T-cell (primary cell): Measurements from ENCODE around the gene ARHGAP45. TPM values are rescaled to one million over a fixed set of nuclear protein-coding genes. Genes with fewer than 3 reads are reported as not detected.

Source experiments
- ATAC-seq, 4 experiments: fragments of 200-7000 bp in 3 of 4; fragments of 150-1000 bp in 1 of 4; cut with Tn5 transposase; replicated peaks in 1 of 4; 1 replicate in 3 of 4; 2 replicates in 1 of 4; pipeline ENCODE4 v1.10.0; 2021; ENCODE audit warnings: moderate library complexity in 3 of 4, mild to moderate bottlenecking in 2 of 4, moderate number of reproducible peaks in 1 of 4
- CTCF ChIA-PET, 2 donors: fragments of 300-600 bp; sonication (Branson Sonifier 250); formaldehyde crosslinking; loops; one replicate each; lab custom pipeline; 2022; ENCODE audit warnings: antibody characterized with exemption in 2 of 2; lab: Charles Lee
- POLR2A ChIA-PET, 2 donors: fragments of 300-600 bp; sonication (Branson Sonifier 250); formaldehyde crosslinking; loops; one replicate each; lab custom pipeline; 2022; ENCODE audit warnings: antibody characterized with exemption in 2 of 2; lab: Charles Lee
- DNase-seq, 35 experiments: peaks; one replicate each; pipeline versions ENCODE4 v3.0.0 to v3.0.0-alpha.2; 2013 to 2023
- H3K27ac ChIP-seq: one replicate; pipeline ENCODE4 v1.5.1; 2013; ENCODE audit warnings: low read length
- H3K27me3 ChIP-seq, 2 experiments: replicated peaks in 1 of 2; 1 replicate in 1 of 2; 2 replicates in 1 of 2; pipeline versions ENCODE4 v1.6.1 to v1.7.0; 2013; ENCODE audit warnings: low read length in 1 of 2, mixed read lengths in 1 of 2; ENCODE audit not compliant: control insufficient read depth in 2 of 2, insufficient read depth in 2 of 2; ENCODE audit errors: extremely low read depth in 1 of 2
- H3K36me3 ChIP-seq, 2 donors: 1 replicate in 1 of 2; 2 replicates in 1 of 2; pipeline versions ENCODE4 v1.6.1 to v1.7.0; 2013; ENCODE audit warnings: low read length in 1 of 2; ENCODE audit not compliant: control insufficient read depth in 2 of 2, insufficient read depth in 1 of 2; ENCODE audit errors: extremely low read depth in 1 of 2
- H3K4me1 ChIP-seq, 2 experiments: 1 replicate in 1 of 2; 2 replicates in 1 of 2; pipeline versions ENCODE4 v1.6.1 to v1.7.0; 2013; ENCODE audit warnings: low read length in 2 of 2, mixed read lengths in 1 of 2; ENCODE audit not compliant: insufficient read depth in 2 of 2, control insufficient read depth in 1 of 2; ENCODE audit errors: extremely low read depth in 1 of 2
- H3K4me3 ChIP-seq, 2 donors: 1 replicate in 1 of 2; 2 replicates in 1 of 2; pipeline versions ENCODE4 v1.5.1 to v1.7.0; 2013; ENCODE audit warnings: mild to moderate bottlenecking in 2 of 2, low read length in 1 of 2, moderate library complexity in 1 of 2; ENCODE audit not compliant: control insufficient read depth in 1 of 2; ENCODE audit errors: extremely low read depth in 1 of 2
- H3K9me3 ChIP-seq: 2 replicates; pipeline ENCODE4 v1.7.0; 2013
- H3K27ac Mint-ChIP-seq, 2 donors: one replicate each; pipeline ENCODE4 v1.8.0; 2020 to 2021; ENCODE audit warnings: mild to moderate bottlenecking in 2 of 2, mixed read lengths in 2 of 2
- H3K27me3 Mint-ChIP-seq, 2 donors: one replicate each; pipeline ENCODE4 v1.8.0; 2021 to 2022; ENCODE audit warnings: mixed read lengths in 2 of 2
- H3K36me3 Mint-ChIP-seq: one replicate; pipeline ENCODE4 v1.8.0; 2021; ENCODE audit warnings: mixed read lengths
- H3K4me1 Mint-ChIP-seq, 3 donors: one replicate each; pipeline ENCODE4 v1.8.0; 2020 to 2022; ENCODE audit warnings: mixed read lengths in 3 of 3, mild to moderate bottlenecking in 1 of 3
- H3K4me3 Mint-ChIP-seq, 3 donors: one replicate each; pipeline ENCODE4 v1.8.0; 2020 to 2022; ENCODE audit warnings: mild to moderate bottlenecking in 3 of 3, mixed read lengths in 3 of 3, moderate library complexity in 3 of 3
- H3K9me3 Mint-ChIP-seq, 3 donors: one replicate each; pipeline ENCODE4 v1.8.0; 2020 to 2022; ENCODE audit warnings: mixed read lengths in 3 of 3
- WGBS: methylation state at CpG from one replicate; pipeline ENCODE4 v1.1.5; 2013; ENCODE audit warnings: missing lambda C conversion rate; ENCODE audit not compliant: insufficient coverage; 5-methylcytosine and 5-hydroxymethylcytosine counted together
- total RNA-seq, 35 experiments: library from RNA in 6 of 35; stranded (reverse) in 6 of 35; fragments of 120-200 nt in 1 of 35; gene quantifications; one replicate each; pipeline versions ENCODE4 v1.2.1 to v1.2.4 and lab custom pipeline; 2013 to 2026

ARHGAP45 gene
- total RNA-seq, 5 donors from 2014 or later (not counting 1 experiment from before 2014, with no cell fraction given), result 729 to 1,130 (median 1,073) TPM

DNA sequence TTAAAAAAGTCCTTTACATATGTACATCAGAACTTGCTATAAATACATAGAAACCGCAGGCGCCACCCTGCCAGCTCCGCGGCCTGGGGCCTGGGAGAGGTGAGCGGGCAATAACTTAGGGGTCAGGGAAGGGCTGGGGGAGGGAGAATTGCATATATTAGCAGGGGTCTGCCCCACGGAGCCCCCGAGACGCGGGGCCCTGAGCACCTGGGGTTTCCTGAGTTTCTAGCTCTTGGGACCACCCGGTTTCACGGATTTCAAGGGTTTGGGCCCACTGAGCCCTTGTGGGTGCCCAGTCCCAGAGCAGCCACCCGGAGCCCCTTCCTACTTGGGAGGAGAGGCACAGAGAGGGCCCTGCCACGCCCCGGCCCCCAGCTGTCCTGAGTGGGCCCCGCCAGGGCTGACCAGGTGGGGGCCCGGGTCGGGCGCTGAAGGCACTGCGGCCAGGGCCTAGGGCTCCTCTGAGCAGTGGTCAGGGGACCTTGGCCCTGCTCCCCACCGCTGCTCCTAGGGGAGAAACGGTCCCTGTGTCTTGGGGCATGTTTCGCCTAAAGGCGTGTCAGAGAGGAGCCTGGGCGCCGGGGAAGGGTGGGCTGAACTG lies 40.8 kb downstream of the ARHGAP45 start:
- ATAC-seq (no peak), DNase-seq (no peak)
- Mint-ChIP-seq H3K27ac (no peak overlapping the region), H3K4me3 (no peak overlapping the region), H3K36me3 (no peaks in the 10 kb centered on the region), H3K4me1 (peaks cover 7 to 18% (median 15%) of the 10 kb centered on the region in 3 donors), H3K27me3 (no peaks in the 10 kb centered on the region), H3K9me3 (no peaks in the 10 kb centered on the region)
- CTCF ChIA-PET, result no interaction called here
- Histone ChIP-seq H3K27ac (no peak overlapping the region), H3K9me3 (no peaks in the 10 kb centered on the region), H3K4me3 (no peak overlapping the region), H3K4me1 (peaks cover 4 to 39% of the 10 kb centered on the region in 2 experiments), H3K27me3 (no peaks in the 10 kb centered on the region), H3K36me3 (peaks cover 0 to 37% of the 10 kb centered on the region in 2 donors)
- 95% methylated on average over 19 of the region's 25 CpGs for WGBS
- POLR2A ChIA-PET, result no interaction called here

DNA sequence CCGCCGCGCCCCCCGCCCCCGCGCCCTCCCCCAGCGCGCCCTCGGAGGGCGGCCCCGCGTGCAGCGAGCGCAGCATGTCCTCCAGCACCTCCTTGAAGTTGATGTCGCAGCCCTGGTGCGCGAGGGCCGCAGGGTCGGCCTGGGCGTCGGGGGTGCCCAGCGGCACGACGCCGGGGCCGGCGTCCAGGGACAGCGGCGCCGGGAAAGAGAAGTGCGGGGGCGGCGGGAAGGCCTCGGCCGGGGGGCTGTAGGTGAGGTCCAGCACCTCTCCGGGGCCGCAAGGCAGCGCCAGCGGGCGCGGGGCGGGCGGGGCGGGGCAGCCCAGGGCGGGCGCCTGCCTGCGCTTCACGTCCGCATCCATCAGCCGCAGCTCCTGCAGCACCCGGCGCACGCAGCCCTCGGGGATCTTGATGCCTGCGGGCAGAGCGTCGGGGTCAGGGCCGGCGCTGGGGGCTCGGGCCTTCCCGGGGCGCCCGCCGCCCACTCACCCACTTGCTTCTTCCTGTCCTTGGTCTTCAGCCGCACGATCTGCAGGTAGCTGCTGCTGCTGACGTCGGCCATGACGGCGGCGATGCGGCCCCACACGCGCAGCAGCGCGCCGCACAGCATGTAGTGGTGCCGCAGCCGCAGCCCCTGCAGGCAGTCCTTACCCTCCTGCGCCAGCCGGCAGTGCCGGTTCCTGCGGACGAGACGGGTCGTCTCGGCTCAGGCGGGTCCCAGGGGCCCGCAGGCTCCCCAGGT lies 41.5 kb downstream of the ARHGAP45 start:
- H3K27me3 Mint-ChIP-seq, result no peaks in the 10 kb centered on the region
- WGBS, result 96% methylated on average over 78 of the region's 89 CpGs
- H3K4me3 ChIP-seq, result no peak overlapping the region
- no peak overlapping the region for H3K4me3 Mint-ChIP-seq
- H3K4me1 Mint-ChIP-seq, result peaks cover under 1 to 11% (median 11%) of the 10 kb centered on the region in 3 donors
- POLR2A ChIA-PET, result no interaction called here
- H3K27ac ChIP-seq, result no peak overlapping the region
- H3K36me3 Mint-ChIP-seq, result no peaks in the 10 kb centered on the region
- ATAC-seq (no peak), DNase-seq (no peak)
- H3K27me3 ChIP-seq, result no peaks in the 10 kb centered on the region
- H3K9me3 ChIP-seq, result no peaks in the 10 kb centered on the region
- H3K27ac Mint-ChIP-seq, result peak overlapping the region in 1 of 2 donors; percentile 66
- no peaks in the 10 kb centered on the region for H3K9me3 Mint-ChIP-seq
- peaks cover 4 to 39% of the 10 kb centered on the region in 2 experiments for H3K4me1 ChIP-seq
- H3K36me3 ChIP-seq, result peaks cover 0 to 40% of the 10 kb centered on the region in 2 donors
- CTCF ChIA-PET, result no interaction called here

DNA sequence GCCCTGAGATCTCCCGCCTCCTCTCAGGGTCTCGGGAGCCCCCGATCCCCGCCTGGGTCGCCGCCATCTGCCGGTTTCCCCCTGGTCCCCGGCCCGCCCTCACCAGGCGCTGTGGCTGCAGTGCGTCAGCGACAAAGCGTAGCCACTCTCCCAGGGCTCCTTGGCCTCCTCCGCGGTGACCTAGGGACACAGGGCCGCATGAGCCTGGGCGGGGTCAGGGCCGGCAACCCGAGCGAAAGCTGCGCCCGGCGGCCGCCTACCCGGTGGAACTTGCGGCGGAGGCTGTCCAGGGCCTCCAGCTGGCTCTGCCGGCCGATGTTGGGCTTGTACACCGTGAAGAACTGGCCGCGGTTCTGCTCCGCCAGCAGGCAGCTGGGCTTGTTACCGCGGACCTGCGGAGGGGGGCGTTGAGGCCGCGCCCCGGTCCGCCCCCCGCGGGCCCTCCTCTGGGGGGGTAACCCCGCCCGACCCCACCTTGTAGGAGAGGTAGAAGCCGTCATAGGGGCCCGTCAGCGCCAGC lies 42.1 kb downstream of the ARHGAP45 start:
- ChIA-PET POLR2A (no interaction called here), CTCF (no interaction called here)
- Mint-ChIP-seq H3K27ac (no peak overlapping the region), H3K36me3 (no peaks in the 10 kb centered on the region), H3K9me3 (no peaks in the 10 kb centered on the region), H3K4me3 (no peak overlapping the region), H3K4me1 (peaks cover 0 to 11% (median 9%) of the 10 kb centered on the region in 3 donors), H3K27me3 (no peaks in the 10 kb centered on the region)
- Histone ChIP-seq H3K36me3 (peaks cover 4 to 44% of the 10 kb centered on the region in 2 donors), H3K27ac (no peak overlapping the region), H3K9me3 (no peaks in the 10 kb centered on the region), H3K4me3 (no peak overlapping the region), H3K4me1 (peaks cover 4 to 43% of the 10 kb centered on the region in 2 experiments), H3K27me3 (no peaks in the 10 kb centered on the region)
- WGBS, result 93% methylated on average over 37 of the region's 48 CpGs
- ATAC-seq (no peak), DNase-seq (peak in 1 of 35 experiments; percentile 20)

DNA sequence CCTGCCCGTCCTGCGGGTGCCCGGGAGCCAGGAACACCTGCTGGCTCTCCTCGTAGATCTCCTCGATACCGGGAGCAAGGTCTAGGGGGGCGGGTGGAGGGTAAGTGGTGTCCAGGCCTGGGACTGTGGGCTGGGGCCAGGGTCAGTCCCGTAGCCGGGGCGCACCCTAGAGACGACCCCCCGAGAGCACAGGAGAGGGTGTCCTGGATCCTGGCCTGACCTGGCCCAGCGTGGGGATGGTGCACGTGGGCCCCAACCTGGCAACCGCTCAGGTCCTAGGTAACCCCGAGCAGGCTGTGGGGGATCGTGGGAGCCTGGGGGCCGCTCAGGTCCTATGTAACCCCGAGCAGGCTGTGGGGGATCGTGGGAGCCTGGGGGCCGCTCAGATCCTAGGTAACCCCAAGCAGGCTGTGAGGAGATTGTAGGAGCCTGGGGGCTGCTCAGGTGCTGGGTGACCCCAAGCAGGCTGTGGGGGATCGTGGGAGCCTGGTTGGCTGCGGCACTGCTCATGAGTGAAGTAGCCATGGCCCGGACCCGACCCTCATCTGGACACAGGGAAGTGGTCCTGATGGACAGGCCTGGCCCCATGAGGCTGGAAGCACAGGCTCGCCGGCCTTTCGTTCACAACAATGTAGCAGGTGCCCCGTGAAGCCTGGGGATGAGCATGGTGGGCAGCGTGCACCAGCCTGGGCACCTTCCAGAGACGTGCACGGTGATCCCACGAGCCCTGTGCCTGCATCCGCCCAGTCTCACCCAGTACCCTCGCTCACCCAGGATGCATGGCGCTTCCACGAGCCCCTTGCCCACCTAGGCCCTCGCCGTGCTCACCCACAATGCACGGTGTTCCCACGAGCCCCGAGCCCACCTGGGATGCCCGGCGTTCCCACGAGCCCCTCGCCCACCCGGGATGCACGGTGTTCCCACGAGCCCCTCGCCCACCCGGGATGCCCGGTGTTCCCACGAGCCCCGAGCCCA lies 43.0 kb downstream of the ARHGAP45 start:
- Mint-ChIP-seq H3K4me1 (peaks cover 0 to 11% (median 8%) of the 10 kb centered on the region in 3 donors), H3K9me3 (no peaks in the 10 kb centered on the region), H3K27me3 (no peaks in the 10 kb centered on the region), H3K4me3 (no peak overlapping the region), H3K27ac (no peak overlapping the region), H3K36me3 (no peaks in the 10 kb centered on the region)
- 96% methylated on average over 48 of the region's 54 CpGs for WGBS
- DNase-seq, result no peak
- Histone ChIP-seq H3K4me3 (no peak overlapping the region), H3K27ac (no peak overlapping the region), H3K9me3 (no peaks in the 10 kb centered on the region), H3K36me3 (peaks cover 7 to 48% of the 10 kb centered on the region in 2 donors), H3K27me3 (no peaks in the 10 kb centered on the region), H3K4me1 (peaks cover 3 to 42% of the 10 kb centered on the region in 2 experiments)
- no peak for ATAC-seq
- CTCF ChIA-PET, result interaction anchor here in 1 of 2 donors (1.0 kb wide), 1 partner anchor 35 kb away, joined by 3 read pairs; no protein-coding TSS in a partner anchor
- POLR2A ChIA-PET, result no interaction called here

DNA sequence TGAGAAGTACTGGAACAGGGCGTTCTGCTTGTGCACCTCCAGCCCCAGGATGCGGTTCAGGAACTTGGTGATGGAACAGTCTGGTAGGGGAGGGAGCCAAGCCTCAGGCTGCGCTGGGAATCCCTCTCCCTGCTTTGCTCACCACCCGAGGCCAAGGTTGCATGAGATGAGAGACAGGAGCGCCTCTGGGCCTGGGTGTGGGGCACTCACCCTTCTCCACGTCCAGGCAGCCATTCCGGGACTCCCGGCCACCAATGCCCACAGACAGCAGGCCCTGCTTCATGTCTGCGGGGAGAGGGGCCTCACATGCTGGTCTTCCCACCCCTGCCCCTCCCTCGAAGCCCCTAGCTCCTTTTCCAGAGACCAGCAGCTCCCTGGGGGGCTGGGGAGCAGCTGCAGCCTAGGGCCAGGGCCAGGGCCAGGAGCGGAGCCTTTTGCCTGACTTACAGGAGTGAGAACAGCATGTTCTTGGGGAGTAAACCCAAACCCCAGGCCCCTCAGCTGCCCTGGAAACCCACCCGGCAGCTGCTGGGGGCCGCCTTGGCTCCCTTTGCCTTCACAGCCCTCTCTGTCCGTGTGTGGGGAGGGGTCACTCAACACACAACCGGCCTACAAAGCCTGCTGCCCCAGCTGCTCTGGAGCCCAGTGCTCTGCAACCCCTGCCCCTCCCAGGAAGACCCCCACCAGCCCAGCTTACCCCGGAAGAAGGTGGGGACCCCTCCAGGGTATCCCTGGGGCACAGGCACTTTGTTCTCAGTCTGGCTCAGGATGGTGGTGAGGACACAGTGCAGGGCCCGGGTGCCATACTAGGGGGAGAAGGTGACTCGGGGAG lies 44.1 kb downstream of the ARHGAP45 start:
- H3K27ac Mint-ChIP-seq, result peak overlapping the region in 1 of 2 donors; percentile 19
- no peak for ATAC-seq
- H3K4me3 ChIP-seq, result no peak overlapping the region
- H3K9me3 ChIP-seq, result no peaks in the 10 kb centered on the region
- ChIA-PET CTCF (interaction anchor here in 1 of 2 donors (1.0 kb wide), 1 partner anchor 36 kb away, joined by 3 read pairs; no protein-coding TSS in a partner anchor), POLR2A (no interaction called here)
- H3K27me3 ChIP-seq, result no peaks in the 10 kb centered on the region
- no peaks in the 10 kb centered on the region for H3K36me3 Mint-ChIP-seq
- no peak overlapping the region for H3K4me3 Mint-ChIP-seq
- peak overlapping the region; percentile 12 for H3K27ac ChIP-seq
- H3K36me3 ChIP-seq, result peaks cover 7 to 54% of the 10 kb centered on the region in 2 donors
- H3K27me3 Mint-ChIP-seq, result no peaks in the 10 kb centered on the region
- peaks cover 0 to 31% of the 10 kb centered on the region in 2 experiments for H3K4me1 ChIP-seq
- peaks cover 0 to 6% (median 5%) of the 10 kb centered on the region in 3 donors for H3K4me1 Mint-ChIP-seq
- no peaks in the 10 kb centered on the region for H3K9me3 Mint-ChIP-seq
- no peak for DNase-seq
- 95% methylated on average over 9 of the region's 18 CpGs for WGBS
